ENCODE results near the gene SMARCA4.
"Not testable (repeated sequence)": the region's sequence is repeated elsewhere in the genome, so short reads cannot be mapped to it uniquely, and the experiment has no call there.

SMARCA4 gene

DNA sequence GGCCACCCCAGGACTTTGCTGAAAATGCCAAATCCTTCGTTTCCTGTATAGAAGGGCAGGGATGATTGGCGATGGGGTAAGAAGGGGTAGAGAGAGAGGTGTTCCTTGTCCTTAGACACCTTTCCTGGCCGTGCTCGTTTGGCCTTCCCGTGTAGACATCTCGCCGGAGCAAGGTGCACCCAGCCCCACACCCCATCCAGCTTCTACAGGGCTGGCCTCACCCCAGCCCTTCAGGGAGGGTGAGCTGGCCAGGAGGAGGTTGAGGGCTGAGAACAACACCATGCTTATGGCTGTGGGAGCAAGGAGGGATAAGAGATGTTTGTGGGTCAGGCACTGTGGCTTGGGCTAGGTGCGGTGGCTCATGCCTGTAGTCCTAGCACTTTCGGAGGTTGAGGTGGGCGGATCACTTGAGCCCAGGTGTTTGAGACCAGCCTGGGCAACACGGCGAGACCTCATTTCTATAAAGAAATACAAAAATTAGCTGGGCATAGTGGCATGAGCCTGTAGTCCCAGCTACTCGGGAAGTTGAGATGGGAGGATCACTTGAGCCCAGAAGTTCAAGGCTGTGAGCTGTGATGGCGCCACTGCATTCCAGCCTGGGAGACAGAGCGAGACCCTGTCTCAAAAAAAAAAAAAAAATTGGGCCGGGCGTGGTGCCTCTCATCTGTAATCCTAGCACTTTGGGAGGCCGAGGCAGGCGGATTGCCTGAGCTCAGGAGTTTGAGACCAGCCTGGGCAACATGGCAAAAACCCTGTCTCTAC lies 15.5 kb downstream of the SMARCA4 start:
- DNase-seq (ENCODE audit: low read depth) = no peak

DNA sequence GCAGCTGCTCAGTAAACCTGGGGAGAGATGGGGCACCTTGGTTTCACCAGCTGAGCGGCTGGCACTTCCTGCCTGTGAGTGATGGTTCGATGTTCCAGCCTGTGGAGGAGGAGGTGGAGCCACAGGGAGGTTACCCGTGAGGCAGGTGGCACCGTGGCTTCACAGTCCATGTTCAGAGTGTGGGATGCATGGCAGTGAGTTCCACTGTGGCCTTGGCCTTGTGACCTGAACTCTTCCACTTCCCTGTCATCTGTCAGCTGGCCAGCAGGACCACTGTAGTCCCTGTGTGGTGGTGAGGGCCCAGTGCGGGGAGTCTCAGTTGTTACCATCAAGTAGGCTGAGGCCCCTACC lies 16.9 kb downstream of the SMARCA4 start:
- no peak for DNase-seq (ENCODE audit: low read depth)

DNA sequence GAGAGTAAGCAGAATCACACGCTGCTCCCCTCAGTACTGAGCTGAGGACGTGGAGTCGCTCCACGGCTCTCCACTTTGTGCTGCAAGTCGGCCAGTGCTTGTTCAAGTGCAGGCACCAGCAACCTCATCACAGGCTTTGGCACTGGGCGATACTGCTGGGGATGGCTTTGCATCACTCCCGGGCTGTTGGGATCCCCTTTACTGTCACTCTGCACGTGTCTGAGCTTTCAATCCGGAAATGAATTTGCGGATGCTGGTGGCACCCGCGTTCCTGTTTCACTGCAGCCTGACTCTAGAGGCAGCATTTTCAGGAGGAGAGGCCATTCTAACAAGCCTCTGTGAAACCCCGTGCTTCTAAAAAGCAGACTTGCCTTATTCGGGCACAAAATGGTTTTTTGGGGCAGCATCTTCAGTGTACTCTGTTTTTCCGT lies 19.1 kb downstream of the SMARCA4 start:
- no peak for DNase-seq (ENCODE audit: low read depth)

DNA sequence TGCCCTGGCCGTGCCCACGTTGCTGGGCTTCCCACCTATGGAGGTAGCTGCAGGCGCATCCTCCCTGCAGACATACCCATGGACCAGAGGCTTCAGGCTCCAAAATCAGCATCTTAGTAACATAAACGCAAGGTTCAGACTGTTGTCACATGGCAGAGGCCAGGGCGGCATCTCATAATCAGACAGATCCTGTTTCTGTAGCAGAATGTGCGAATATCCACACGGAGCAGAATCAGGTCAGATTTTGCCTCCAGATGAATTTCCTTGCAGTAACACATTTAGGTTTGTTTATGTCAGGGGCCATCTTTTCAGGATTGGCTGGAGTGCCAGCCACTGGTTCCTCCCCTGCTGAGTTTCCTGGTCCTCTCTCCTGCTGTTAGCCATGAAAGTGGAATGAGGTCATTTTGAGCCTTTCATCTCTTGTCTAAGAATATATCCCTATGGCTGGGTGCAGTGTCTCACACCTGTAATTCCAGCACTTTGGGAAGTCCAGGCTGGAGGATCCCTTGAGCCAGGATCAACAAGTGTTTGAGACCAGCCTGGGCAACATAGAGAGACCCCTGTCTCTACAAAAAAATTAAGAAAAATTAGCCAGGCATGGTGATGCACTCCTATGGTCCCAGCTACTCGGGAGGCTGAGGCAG lies 20.5 kb downstream of the SMARCA4 start:
- DNase-seq (ENCODE audit: low read depth) = no peak

DNA sequence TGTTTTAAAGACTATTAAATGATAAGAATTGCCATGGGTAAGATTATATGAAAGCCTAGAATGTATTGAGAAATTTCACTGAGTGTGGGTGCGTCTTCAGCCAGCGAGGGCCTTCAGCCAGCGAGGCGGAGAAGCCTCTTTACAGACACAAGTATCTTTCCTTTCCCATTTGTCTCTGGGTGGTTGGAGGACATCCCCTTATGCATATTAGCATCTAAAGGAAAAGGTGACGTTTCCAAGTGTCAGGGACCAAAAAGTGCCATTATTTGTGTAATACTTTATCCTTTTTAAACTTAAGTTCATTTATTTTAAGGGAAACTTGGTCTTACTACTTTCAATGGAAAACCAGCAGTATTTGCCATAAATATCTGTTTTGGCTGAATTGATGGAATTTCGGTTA lies 22.2 kb downstream of the SMARCA4 start:
- no peak for DNase-seq (ENCODE audit: low read depth)

DNA sequence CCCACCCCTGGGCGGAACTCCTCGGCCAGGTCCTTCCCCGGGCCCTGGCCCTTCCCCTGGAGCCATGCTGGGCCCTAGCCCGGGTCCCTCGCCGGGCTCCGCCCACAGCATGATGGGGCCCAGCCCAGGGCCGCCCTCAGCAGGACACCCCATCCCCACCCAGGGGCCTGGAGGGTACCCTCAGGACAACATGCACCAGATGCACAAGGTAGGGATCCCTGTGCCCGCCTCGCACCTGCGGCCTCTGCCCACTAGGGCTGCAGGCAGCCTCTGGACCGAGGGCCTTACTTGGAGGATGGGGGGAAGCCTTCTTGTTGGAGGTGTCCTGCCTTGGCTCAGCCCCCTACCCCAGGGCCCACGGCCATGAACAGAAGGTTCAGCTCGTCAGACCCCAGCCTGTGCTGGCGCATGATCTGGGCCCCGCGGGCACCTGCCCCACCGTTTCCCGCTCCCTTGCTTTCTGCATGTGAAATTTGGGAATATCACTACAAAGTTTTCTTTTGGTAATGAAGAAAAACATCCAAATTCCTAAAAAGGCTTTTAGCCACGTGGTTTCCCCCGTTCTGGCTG lies 23.4 kb downstream of the SMARCA4 start:
- DNase-seq (ENCODE audit: low read depth) = no peak

DNA sequence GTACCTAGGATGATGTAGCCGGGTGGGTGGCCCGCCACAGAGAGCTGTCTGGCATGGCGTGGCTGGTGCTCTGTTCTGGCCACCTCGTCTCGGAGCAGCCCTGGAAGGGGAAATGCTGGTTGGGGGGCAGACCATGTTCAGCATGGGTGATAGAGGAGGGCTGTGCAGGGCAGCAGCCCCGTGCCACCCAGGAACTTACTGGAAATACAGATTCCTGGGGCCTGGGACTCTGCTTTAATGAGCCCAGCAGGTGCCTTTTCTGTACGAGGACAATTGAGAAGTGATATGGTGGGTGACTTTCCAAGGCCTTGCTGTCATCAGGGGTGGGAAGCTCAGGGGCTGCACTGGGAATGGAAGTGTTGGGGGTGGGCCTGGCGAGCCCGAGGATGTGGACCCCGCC lies 24.7 kb downstream of the SMARCA4 start:
- DNase-seq (ENCODE audit: low read depth) = no peak

DNA sequence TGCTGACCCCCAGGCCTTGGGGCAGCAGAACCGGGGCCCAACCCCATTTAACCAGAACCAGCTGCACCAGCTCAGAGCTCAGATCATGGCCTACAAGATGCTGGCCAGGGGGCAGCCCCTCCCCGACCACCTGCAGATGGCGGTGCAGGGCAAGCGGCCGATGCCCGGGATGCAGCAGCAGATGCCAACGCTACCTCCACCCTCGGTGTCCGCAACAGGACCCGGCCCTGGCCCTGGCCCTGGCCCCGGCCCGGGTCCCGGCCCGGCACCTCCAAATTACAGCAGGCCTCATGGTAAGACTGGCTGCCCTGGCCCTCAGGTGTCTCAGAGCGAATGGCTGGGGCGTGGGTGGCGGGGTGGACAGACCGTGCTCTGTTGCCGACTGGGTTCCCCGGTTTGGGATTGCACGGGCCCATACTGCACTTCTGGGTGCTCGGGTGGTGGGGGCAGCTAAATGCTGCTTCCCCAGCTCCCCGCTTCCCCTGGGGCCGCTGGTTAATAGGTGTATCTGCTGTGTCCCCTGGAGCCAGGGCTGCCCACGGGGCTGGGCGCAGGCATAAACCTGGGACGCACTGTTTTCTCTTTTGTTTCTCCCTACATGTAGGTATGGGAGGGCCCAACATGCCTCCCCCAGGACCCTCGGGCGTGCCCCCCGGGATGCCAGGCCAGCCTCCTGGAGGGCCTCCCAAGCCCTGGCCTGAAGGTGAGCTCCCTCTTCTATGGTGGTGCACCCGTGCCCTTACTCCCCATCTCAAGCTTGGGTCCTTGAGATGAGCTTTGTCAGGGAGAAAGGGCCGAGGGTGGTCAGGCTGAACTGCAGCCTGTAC lies 25.7 kb downstream of the SMARCA4 start:
- DNase-seq (ENCODE audit: low read depth) = no peak

DNA sequence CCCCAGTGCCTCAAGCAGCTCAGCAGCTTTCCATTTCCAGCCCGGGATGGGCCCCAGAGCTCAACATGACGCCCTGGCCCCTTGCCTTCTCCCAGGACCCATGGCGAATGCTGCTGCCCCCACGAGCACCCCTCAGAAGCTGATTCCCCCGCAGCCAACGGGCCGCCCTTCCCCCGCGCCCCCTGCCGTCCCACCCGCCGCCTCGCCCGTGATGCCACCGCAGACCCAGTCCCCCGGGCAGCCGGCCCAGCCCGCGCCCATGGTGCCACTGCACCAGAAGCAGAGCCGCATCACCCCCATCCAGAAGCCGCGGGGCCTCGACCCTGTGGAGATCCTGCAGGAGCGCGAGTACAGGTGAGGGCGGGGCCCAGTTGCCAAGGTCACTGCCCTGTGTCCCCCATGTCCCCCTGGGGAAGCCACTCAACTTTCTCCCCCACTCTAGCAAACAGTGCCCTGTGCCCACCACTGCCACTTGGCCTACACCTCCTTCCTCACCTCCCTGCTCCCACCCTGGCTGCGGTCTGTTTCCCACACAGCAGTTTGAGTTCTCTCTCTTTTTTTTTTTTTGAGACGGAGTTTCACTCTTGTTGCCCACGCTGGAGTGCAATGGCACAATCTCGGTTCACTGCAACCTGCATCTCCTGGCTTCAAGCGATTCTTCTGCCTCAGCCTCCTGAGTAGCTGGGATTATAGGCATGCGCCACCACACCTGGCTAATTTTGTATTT lies 26.9 kb downstream of the SMARCA4 start:
- no peak for DNase-seq (ENCODE audit: low read depth)

DNA sequence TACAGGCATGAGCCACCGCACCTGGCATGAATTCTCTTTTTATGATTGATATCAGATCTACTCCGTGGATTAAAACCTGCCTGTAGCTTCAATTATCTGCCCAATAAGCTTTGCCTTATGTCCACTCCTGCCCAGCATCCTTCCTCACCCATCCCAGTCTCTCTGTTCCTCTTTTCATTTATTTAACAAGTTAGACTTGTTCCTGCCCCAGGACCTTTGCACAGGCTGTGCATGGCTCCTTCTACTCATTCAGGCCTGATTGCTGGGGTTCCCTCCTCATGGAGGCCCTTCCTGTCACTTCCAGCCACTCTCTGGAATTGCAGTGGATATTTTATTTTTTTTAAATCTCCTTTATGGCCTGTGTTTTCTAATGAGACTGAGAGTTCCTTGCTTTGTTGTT lies 27.6 kb downstream of the SMARCA4 start:
- DNase-seq (ENCODE audit: low read depth) = no peak

DNA sequence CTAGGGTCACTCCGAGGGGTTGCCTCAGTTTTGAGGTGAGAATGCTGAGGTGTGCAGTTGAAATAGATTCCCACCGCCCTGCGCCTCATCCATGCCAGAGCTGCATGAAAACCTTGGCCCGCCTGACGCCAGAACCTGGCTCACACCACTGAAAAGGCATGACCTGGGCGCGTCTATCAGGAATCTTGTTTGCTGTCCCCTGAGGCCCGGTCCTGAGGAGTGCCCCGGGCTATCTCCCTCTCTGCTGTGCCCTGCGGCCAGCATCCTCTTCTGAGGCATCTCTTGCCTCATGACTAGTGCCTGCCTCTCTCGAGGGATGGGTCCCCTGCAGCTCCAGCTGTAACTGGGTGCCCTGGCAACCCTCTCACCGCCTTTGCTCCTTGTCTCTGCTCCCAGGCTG lies 28.1 kb downstream of the SMARCA4 start:
- no peak for DNase-seq (ENCODE audit: low read depth)

DNA sequence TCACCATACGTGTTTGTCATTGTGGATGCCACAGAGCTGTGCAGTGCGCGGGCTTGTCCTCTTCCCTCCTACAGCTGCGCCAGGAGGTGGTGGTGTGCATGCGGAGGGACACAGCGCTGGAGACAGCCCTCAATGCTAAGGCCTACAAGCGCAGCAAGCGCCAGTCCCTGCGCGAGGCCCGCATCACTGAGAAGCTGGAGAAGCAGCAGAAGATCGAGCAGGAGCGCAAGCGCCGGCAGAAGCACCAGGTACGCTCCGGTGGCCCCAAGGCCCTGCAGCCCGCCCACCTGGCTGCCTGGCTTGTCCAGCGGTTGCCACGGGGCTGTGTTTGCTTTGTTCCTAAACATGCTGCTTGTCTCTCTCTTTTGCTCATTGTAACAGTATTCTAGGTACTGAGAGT lies 30.2 kb downstream of the SMARCA4 start:
- no peak for DNase-seq (ENCODE audit: low read depth)

DNA sequence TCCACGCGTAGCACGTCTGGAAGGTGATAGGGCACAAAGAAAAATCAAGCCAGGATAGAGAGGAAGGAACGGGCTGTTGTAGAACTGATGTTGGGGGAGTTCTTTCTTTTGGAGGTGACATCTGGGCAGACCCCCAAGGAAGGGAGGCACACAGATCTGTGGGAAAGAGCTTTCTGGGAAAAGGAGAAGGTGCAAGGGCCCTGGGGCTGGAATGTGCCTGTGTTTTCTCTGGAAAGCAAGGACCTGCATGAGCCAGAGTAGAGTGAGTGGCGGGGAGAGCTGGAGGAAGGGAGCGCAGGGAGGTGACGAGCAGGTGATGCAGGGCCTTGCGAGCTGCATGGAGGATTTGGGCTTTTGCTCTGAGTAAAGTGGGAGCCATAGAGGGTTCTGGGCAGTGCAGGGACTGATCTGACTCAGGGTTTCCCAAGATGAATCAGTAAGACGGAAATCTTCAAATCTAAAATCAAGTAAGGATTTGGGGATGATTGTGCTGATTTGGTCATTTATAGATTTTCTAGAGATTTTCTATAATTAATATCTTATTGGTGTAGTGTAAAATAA lies 30.8 kb downstream of the SMARCA4 start:
- no peak for DNase-seq (ENCODE audit: low read depth)

DNA sequence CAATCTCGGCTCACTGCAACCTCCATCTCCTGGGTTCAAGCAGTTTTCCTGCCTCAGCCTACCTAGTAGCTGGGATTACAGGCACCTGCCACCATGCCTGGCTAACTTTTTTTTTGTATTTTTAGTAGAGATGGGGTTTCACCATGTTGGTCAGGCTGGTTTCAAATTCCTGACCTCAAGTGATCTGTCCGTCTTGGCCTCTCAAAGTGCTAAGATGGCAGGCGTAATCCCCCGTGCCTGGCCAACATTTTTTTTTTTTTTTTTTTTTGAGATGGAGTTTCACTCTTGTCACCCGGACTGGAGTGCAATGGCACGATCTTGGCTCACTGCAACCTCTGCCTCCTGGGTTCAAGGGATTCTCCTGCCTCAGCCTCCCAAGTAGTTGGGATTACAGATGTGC lies 31.3 kb downstream of the SMARCA4 start:
- DNase-seq (ENCODE audit: low read depth) = not testable (repeated sequence)

DNA sequence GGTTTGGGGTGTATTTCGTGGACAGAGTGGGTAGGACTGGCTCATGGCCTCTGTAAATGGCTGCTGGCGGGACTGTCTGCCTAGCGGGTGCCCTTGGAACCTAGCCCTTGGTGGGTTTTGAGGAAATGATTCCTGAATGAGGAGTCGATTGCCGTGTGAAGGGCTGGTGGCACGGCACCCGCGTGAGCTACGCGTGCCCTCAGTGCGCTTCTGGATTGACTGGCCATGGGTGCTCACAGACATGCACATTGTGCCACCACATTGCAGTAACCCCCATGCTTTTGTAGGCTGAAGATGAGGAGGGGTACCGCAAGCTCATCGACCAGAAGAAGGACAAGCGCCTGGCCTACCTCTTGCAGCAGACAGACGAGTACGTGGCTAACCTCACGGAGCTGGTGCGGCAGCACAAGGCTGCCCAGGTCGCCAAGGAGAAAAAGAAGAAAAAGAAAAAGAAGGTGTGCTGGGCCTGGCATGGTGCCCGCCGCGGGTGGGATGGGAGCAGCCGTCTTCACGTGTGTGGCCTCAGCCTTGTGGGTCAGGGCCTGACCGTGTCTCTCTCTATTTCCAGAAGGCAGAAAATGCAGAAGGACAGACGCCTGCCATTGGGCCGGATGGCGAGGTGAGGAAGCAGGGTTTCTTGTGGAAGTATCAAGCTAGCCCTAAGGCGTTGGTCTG lies 35.2 kb downstream of the SMARCA4 start:
- DNase-seq (ENCODE audit: low read depth) = no peak

DNA sequence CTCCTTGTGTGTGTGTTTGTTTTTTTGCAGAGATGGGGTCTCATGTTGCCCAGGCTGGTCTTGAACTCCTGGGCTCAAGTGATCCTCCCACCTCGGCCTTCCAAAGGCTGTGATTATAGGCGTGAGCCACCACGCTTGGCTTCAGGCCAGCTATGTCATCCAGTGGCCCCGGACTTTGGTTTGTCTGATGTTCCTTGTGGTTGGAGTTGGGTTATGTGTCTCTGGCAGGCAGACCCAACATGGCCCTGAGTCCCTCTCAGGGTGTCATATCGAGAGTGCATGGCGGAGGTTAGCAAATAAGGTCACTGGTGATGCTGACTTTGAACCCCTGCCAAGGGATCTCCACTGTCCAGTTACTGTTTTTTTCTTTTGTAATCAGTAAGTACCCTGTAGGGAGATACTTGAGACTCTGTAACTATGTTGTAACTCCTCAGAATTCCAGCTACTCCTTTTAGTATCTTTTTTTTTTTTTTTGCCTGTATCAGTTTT lies 37.3 kb downstream of the SMARCA4 start:
- no peak for DNase-seq (ENCODE audit: low read depth)

DNA sequence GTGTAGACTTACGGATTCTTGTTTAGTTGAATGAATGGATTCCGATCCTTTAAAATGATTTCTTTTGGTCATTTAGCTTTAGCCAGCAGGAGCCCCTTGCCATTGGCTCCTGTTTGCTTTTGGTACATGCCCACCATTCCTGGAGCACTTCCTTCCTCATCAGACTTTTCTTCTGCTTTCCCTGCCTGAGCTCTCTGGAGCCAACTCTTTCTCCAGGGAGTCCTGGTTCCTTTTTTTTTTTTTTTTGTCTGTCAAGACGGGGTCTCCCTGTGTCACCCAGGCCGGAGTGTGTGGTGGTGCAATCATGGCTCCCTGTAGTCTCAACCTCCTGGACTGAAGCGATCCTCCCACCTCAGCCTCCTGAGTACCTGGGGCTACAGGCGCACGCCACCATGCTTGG lies 37.8 kb downstream of the SMARCA4 start:
- DNase-seq (ENCODE audit: low read depth) = no peak

DNA sequence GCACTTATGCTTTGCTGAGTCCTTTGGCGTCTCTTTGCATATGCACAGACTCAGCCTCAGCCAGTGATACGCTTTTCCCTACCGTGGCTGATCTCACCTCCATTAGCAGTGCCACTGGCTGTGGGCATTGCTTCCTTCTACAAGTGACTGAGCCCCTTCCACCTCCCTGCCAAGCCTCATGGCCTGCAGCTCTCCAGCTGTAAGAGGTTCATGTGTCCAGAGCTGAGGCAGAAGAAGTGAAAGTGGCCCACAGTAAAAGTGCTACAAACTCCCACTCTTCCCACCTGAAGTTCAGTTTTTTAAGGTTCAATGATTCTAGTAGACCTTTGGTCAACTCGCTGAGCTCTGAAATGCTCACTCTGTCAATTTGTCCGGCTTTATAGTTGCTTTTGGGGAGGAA lies 44.7 kb downstream of the SMARCA4 start:
- DNase-seq (ENCODE audit: low read depth) = no peak

DNA sequence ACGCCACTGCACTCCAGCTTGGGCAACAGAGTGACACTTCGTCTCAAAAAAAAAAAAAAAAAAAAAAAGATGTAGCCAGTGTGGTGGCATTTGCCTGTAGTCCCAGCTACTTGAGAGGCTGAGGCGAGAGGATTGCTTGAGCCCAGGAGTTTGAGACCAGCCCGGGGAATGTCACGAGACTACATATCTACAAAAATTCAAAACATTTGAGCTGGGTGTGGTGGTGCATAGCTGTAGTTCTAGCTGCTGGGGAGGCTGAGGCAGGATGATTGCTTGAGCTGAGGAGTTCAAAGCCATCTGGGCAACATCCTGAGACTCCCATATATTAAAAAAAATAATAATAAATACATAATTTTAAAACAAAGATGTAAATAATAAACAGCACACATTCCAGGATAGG lies 46.6 kb downstream of the SMARCA4 start:
- no peak for DNase-seq (ENCODE audit: low read depth)

DNA sequence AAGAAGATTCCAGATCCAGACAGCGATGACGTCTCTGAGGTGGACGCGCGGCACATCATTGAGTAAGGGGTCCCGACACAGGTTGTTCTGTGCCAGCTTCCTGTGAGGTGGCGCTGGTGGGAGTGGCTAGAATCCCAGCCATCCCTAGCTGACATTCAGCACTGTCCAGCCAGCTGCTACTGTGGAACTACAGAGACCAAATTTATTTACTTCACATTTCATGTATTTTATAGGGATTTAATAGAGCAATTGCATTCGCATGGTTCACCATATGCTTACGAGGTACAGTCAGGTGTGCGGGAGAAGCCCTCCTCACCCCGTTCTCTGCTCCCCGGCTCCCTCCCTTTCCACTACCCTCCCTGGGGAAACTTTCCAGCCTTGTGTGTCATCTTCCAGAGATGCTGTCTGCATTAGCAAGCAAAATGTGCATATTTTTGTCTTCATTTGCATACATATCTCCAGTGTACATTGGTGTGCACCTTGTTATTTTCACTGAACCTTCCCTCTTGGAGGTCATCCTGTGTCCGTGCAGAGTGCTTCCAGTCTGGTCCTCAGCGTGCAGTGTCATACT lies 47.2 kb downstream of the SMARCA4 start:
- no peak for DNase-seq (ENCODE audit: low read depth)

DNA sequence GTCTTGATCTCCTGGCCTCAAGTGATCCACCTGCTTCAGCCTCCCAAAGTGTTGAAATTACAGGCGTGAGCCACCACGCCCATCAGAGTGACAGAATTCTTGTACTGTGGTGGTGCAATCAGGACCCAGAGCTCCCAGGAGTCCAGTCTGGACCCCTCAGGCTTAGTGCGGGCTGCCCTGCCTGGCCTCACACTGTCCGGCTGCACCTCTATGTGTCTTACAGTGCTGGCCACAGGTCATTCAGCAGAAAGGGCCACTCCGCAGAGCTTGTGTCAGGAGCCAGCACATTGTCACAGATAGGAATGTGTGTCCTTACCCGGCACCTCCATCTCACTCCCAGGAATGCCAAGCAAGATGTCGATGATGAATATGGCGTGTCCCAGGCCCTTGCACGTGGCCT lies 49.2 kb downstream of the SMARCA4 start:
- DNase-seq (ENCODE audit: low read depth) = no peak

All from stimulated activated CD8-positive, alpha-beta memory T cell treated with anti-CD3 and anti-CD28 coated beads, Interleukin-7, amount 100 ng/mL, for 24 hours (primary cell).